ENCODE data around the gene CLDN9. TPM values are rescaled to one million over a fixed set of nuclear protein-coding genes. Genes with fewer than 3 reads are reported as not detected.

The CLDN9 gene
- polyA plus RNA-seq, 1 donor: 2.0 TPM

GRCh38 chr16:2973605-2974318 lies 39.0 kb upstream of the CLDN9 start:
- no peak for DNase-seq

- no peak for DNase-seq
Observed at GRCh38 chr16:2974319-2975056, 38.2 kb upstream of the CLDN9 start.

- DNase-seq: no peak
Observed at GRCh38 chr16:2975161-2975795, 37.4 kb upstream of the CLDN9 start.

- no peak for DNase-seq
Observed at GRCh38 chr16:2976201-2976600, 36.5 kb upstream of the CLDN9 start.

- DNase-seq: no peak
Observed at GRCh38 chr16:2976673-2977072, 36.0 kb upstream of the CLDN9 start.

GRCh38 chr16:2977440-2977839 lies 35.3 kb upstream of the CLDN9 start:
- no peak for DNase-seq

- DNase-seq: no peak
Observed at GRCh38 chr16:2979669-2980226, 33.0 kb upstream of the CLDN9 start.

GRCh38 chr16:2980227-2981176 lies 32.2 kb upstream of the CLDN9 start, which contains the start of gene PKMYT1:
TSS of gene PKMYT1 (minus strand) at chr16:2980446. CDS start at chr16:2979657, 789 bp downstream.
- peak; percentile 91 for DNase-seq

GRCh38 chr16:2981177-2981898 lies 31.4 kb upstream of the CLDN9 start:
- no peak for DNase-seq

GRCh38 chr16:2981899-2982250 lies 30.8 kb upstream of the CLDN9 start:
- no peak for DNase-seq

- no peak for DNase-seq
Observed at GRCh38 chr16:2982402-2982801, 30.3 kb upstream of the CLDN9 start.

GRCh38 chr16:2983706-2984136 lies 29.0 kb upstream of the CLDN9 start:
- peak; percentile 78 for DNase-seq

- DNase-seq: no peak
Observed at GRCh38 chr16:2985462-2985861, 27.3 kb upstream of the CLDN9 start.

- DNase-seq: no peak
Observed at GRCh38 chr16:2985893-2986355, 26.8 kb upstream of the CLDN9 start.

GRCh38 chr16:2986623-2987188 lies 26.0 kb upstream of the CLDN9 start:
- DNase-seq: no peak

- DNase-seq: no peak
Observed at GRCh38 chr16:2987286-2987685, 25.4 kb upstream of the CLDN9 start.

GRCh38 chr16:2987833-2988232 lies 24.9 kb upstream of the CLDN9 start:
- DNase-seq: no peak

- no peak for DNase-seq
Observed at GRCh38 chr16:2988590-2989099, 24.1 kb upstream of the CLDN9 start.

- DNase-seq: no peak
Observed at GRCh38 chr16:2990891-2991290, 21.8 kb upstream of the CLDN9 start.

GRCh38 chr16:2991566-2992261 lies 21.0 kb upstream of the CLDN9 start:
- no peak for DNase-seq
